HEK293T (cell line): Measurements from ENCODE around the gene ZNF618.

Source experiments
- ARNT ChIP-seq: fragments of 450-650 bp; IDR thresholded peaks from 2 replicates; pipeline ENCODE4 v1.6.1; 2017; ENCODE audit warnings: mild to moderate bottlenecking
- BHLHE40 ChIP-seq: fragments of 450-650 bp; IDR thresholded peaks from 2 replicates; pipeline ENCODE4 v1.6.1; 2016; ENCODE audit warnings: mild to moderate bottlenecking, moderate library complexity, borderline replicate concordance
- CTBP1 ChIP-seq: fragments of 450-650 bp; IDR thresholded peaks from 2 replicates; pipeline ENCODE4 v1.6.1; 2016; ENCODE audit warnings: borderline replicate concordance
- ELF4 ChIP-seq: fragments of 450-650 bp; IDR thresholded peaks from 2 replicates; pipeline ENCODE4 v1.6.1; 2017; ENCODE audit warnings: antibody characterized with exemption
- FOXA1 ChIP-seq: fragments of 450-650 bp; IDR thresholded peaks from 2 replicates; pipeline ENCODE4 v1.6.1; 2016; ENCODE audit warnings: mild to moderate bottlenecking
- FOXK2 ChIP-seq: fragments of 450-650 bp; IDR thresholded peaks from 2 replicates; pipeline ENCODE4 v1.6.1; 2016; ENCODE audit warnings: mild to moderate bottlenecking
- HDGF ChIP-seq: fragments of 450-650 bp; IDR thresholded peaks from 2 replicates; pipeline ENCODE4 v1.6.1; 2017; ENCODE audit warnings: antibody characterized with exemption, borderline replicate concordance
- L3MBTL2 ChIP-seq: fragments of 450-650 bp; conservative IDR thresholded peaks from 2 replicates; pipeline ENCODE4 v1.6.1; 2016; ENCODE audit warnings: mild to moderate bottlenecking
- NFRKB ChIP-seq: fragments of 450-650 bp; IDR thresholded peaks from 2 replicates; pipeline ENCODE4 v1.6.1; 2016; ENCODE audit warnings: mild to moderate bottlenecking, moderate library complexity
- SP1 ChIP-seq: fragments of 450-650 bp; IDR thresholded peaks from 2 replicates; pipeline ENCODE4 v1.6.1; 2017
- SUZ12 ChIP-seq: fragments of 450-650 bp; IDR thresholded peaks from 2 replicates; pipeline ENCODE4 v1.6.1; 2016; ENCODE audit warnings: mild to moderate bottlenecking
- ZNF384 ChIP-seq: fragments of 450-650 bp; IDR thresholded peaks from 2 replicates; pipeline ENCODE4 v1.6.1; 2016

- TF ChIP-seq FOXK2 (no peak), SP1 (no peak), ELF4 (no peak), SUZ12 (no peak), NFRKB (no peak), ARNT (no peak), FOXA1 (no peak), HDGF (no peak), ZNF384 (no peak), L3MBTL2 (no peak), BHLHE40 (no peak), CTBP1 (no peak)
Measured at GRCh38 chr9:114057161-114057885, 181.2 kb downstream of the ZNF618 start.
